Frontal cortex (tissue), 4 donors: ENCODE measurements around the gene HNRNPAB. TPM values are rescaled to one million over a fixed set of nuclear protein-coding genes. Genes with fewer than 3 reads are reported as not detected.
"Not testable (repeated sequence)": the region's sequence is repeated elsewhere in the genome, so short reads cannot be mapped to it uniquely, and the experiment has no call there.

Source experiments
- DNase-seq, 2 donors: peaks; one replicate each; pipeline ENCODE4 v3.0.0; 2012; ENCODE audit warnings: low spot score in 2 of 2
- FAIRE-seq: peaks from 2 replicates; lab custom pipeline; 2012; peaks lifted over from hg19 to GRCh38; lab: Jason Lieb, UNC
- total RNA-seq: library from RNA; depleted of rRNA; stranded (reverse); fragments of >200 nt; gene quantifications from one replicate; pipeline ENCODE4 v1.2.3, GENCODE V29; 2014
- donor health status: control.
- donor health status: control.
- donor health status: control.

HNRNPAB gene
- total RNA-seq, 1 donor from 2014 or later, result 49.7 TPM

GRCh38 chr5:178227138-178227659 is 22.9 kb downstream of the HNRNPAB start:
- no peak for DNase-seq
- no peak for FAIRE-seq

GRCh38 chr5:178227929-178228328 is 23.6 kb downstream of the HNRNPAB start:
- FAIRE-seq, result no peak

GRCh38 chr5:178228609-178229008 is 24.3 kb downstream of the HNRNPAB start:
- DNase-seq, result no peak
- FAIRE-seq, result no peak

More at GRCh38 chr5:178227929-178228328, 23.6 kb downstream of the HNRNPAB start:
- DNase-seq, result no peak

GRCh38 chr5:178229111-178229510 is 24.8 kb downstream of the HNRNPAB start:
- DNase-seq, FAIRE-seq: not testable (repeated sequence)

GRCh38 chr5:178229861-178230260 is 25.5 kb downstream of the HNRNPAB start:
- DNase-seq (no peak), FAIRE-seq (no peak)

- DNase-seq (no peak), FAIRE-seq (no peak)
Measured at GRCh38 chr5:178230879-178231538, 26.7 kb downstream of the HNRNPAB start.

- no peak for FAIRE-seq
Measured at GRCh38 chr5:178231539-178232123, 27.3 kb downstream of the HNRNPAB start.

GRCh38 chr5:178232124-178232919 is 28.0 kb downstream of the HNRNPAB start, which contains the start of gene PHYKPL:
Gene PHYKPL, minus strand, starts transcription at chr5:178232802. Its CDS starts 252 bp downstream, at chr5:178232550.
- DNase-seq (peak; percentile 77 to 81), FAIRE-seq (no peak)

More at GRCh38 chr5:178231539-178232123, 27.3 kb downstream of the HNRNPAB start:
- no peak for DNase-seq

GRCh38 chr5:178232920-178233429 is 28.6 kb downstream of the HNRNPAB start:
- DNase-seq, result no peak
- no peak for FAIRE-seq

GRCh38 chr5:178234121-178234749 is 29.9 kb downstream of the HNRNPAB start:
- FAIRE-seq (no peak), DNase-seq (no peak)

- FAIRE-seq (no peak), DNase-seq (peak; percentile 67 to 77)
Measured at GRCh38 chr5:178234750-178235587, 30.6 kb downstream of the HNRNPAB start.

- DNase-seq, result no peak
- no peak for FAIRE-seq
Measured at GRCh38 chr5:178235588-178235974, 31.2 kb downstream of the HNRNPAB start.

GRCh38 chr5:178236126-178236525 is 31.8 kb downstream of the HNRNPAB start:
- FAIRE-seq (no peak), DNase-seq (no peak)

- DNase-seq (no peak), FAIRE-seq (no peak)
Measured at GRCh38 chr5:178236679-178237078, 32.3 kb downstream of the HNRNPAB start.

GRCh38 chr5:178237431-178238312 is 33.3 kb downstream of the HNRNPAB start:
- FAIRE-seq (no peak), DNase-seq (no peak)

- DNase-seq, result no peak
- FAIRE-seq, result no peak
Measured at GRCh38 chr5:178238313-178238635, 33.9 kb downstream of the HNRNPAB start.

- no peak for DNase-seq
Measured at GRCh38 chr5:178238711-178239592, 34.6 kb downstream of the HNRNPAB start.

More at GRCh38 chr5:178238711-178239592, 34.6 kb downstream of the HNRNPAB start:
- FAIRE-seq, result no peak
